Measurements from ENCODE around the gene HSPG2.

HSPG2 gene

DNA sequence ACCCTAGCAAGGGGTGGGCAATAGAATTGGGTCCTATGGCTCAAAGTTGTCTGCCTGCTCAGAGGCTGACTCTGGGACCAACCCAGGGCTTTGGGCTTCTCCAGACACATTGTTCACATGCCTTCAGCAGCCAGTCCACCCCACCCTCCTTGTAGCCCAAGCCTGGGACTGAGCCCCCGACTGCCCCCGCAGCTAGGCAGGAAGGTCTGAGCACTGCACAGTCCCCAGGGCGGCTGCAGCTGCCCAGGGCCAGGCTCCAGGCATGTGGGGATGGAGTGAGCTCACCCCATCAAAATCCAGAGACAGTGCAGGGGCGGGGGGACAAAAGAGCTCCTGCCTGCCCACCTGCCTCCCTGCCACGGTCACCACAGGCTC is 35.6 kb downstream of the HSPG2 start:
- no peak for TF ChIP-seq CTCF (IDR thresholded peaks at IDR 0.05; ENCODE audit: low read depth, low read length)

DNA sequence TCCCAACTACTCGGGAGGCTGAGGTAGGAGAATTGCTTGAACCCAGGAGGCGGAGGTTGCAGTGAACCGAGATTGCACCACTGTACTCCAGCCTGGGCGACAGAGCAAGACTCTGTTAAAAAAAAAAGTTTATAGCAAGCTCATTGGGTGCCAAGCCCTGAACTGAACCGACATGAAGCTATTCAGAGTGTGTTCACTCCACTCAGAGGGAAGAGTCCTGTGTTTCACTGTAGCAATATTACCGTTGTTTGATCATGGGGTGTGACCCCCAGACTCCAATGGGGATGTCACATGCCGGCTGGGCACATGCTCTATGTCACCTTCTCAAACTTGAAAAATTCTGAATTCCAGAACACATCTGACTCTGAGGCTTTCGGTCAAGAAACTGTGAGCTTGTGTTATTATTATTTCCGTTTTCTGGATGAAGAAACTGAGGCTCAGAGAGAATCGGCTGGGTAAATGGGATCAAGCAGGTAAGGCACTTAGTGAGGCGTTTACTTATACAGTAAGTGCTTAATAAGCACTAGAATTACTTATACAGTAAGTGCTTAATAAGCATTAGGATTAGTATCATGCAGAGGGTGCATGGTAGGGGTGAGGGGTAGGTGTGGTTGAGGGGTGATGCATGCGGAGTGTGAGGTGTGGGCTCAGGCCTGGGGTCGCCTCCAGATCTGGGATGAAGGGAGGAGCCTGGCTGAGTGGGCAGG is 36.2 kb downstream of the HSPG2 start:
- no peaks in the 10 kb centered on the region for H3K27me3 ChIP-seq
- H3K36me3 ChIP-seq = no peaks in the 10 kb centered on the region
- H3K9me3 ChIP-seq = no peaks in the 10 kb centered on the region
- H3K4me3 ChIP-seq (ENCODE audit: low read depth, low read length) = no peak overlapping the region
- TF ChIP-seq CTCF (IDR thresholded peaks at IDR 0.05; ENCODE audit: low read depth, low read length) = no peak
- H3K4me1 ChIP-seq = no peaks in the 10 kb centered on the region
- DNase-seq = no peak

More for the DNA sequence above, 35.6 kb downstream of the HSPG2 start:
- Histone ChIP-seq H3K9me3 (no peaks in the 10 kb centered on the region), H3K4me1 (no peaks in the 10 kb centered on the region), H3K36me3 (no peaks in the 10 kb centered on the region), H3K27me3 (no peaks in the 10 kb centered on the region), H3K4me3 (ENCODE audit: low read depth, low read length) (no peak overlapping the region)
- DNase-seq = no peak

GRCh38 chr1:21899987-21900386 is 37.1 kb downstream of the HSPG2 start:
- Histone ChIP-seq H3K9me3 (no peaks in the 10 kb centered on the region), H3K4me3 (ENCODE audit: low read depth, low read length) (no peak overlapping the region), H3K27me3 (no peaks in the 10 kb centered on the region), H3K4me1 (no peaks in the 10 kb centered on the region), H3K36me3 (no peaks in the 10 kb centered on the region)
- no peak for DNase-seq
- no peak for TF ChIP-seq CTCF (IDR thresholded peaks at IDR 0.05; ENCODE audit: low read depth, low read length)

DNA sequence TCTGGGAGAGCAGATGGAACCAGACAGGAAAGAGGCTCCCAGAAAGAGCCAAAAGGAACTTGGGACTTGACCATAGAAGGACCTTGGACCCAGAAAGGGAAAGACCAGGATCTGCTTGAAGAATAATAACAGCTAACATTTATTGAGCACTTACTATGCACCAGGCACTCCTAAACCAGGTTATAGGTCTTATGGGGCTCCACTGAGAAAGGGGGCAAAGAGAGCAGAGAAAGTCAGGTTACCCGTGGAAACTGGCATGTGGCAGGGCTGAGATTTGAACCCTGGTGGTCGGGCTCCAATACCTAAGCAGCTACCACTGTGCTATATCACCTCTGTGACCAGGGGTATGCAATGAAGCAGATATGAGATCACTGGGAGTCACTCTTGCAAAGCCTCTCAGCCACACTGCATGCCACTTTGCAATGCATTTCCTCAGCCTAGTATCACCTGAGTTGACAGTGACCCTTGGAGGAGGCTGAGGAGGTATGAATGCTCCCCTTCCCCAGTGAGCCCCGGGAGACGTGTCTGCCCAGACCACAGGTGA is 37.8 kb downstream of the HSPG2 start:
- Histone ChIP-seq H3K36me3 (no peaks in the 10 kb centered on the region), H3K9me3 (no peaks in the 10 kb centered on the region), H3K4me1 (no peaks in the 10 kb centered on the region), H3K4me3 (ENCODE audit: low read depth, low read length) (no peak overlapping the region), H3K27me3 (no peaks in the 10 kb centered on the region)
- DNase-seq = no peak
- TF ChIP-seq CTCF (IDR thresholded peaks at IDR 0.05; ENCODE audit: low read depth, low read length) = no peak

DNA sequence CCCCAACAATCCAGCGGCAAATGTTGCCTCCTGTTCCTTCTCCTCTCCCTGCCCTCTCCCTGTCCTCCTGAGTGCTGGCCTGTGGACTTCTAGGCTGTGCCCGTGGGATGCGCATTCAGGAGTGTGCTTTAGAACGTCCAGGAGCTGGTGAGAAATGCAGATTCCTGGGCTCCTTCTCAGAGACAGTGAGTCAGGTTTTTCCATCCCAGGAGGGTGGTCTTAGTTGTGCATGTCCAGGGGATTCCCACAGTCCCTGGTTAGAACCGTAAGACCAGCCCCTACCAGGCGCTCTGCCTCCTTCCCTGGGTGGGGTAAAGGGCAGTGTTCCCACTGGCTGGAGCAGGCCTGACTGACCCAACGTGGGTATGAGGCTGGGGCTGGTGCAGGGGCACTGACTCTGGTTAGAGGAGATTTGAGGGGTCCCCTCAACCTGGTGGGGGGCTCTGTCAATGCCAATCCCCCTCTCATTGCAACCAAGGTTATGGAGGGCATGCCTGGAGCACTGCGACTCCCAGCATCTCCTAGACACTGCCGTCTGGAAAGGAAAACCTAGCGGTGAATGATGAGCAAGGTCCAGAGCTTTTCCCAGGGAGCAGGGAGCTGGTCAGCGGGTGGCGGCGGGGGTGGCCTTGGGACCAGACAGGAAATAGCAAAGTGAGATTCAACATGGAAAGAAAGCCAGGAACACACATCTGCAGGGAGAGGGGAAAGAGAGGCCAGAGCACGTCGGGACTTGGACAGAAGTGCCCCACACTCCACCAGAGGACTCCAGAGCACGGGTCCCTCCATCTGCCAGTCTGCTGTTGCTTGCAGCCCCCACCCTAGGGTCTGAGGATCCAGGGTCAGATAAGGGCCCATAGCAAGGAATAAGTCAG is 38.5 kb downstream of the HSPG2 start:
- TF ChIP-seq CTCF (IDR thresholded peaks at IDR 0.05; ENCODE audit: low read depth, low read length) = no peak
- no peak for DNase-seq
- H3K4me1 ChIP-seq = no peaks in the 10 kb centered on the region
- H3K4me3 ChIP-seq (ENCODE audit: low read depth, low read length) = no peak overlapping the region
- no peaks in the 10 kb centered on the region for H3K27me3 ChIP-seq
- no peaks in the 10 kb centered on the region for H3K36me3 ChIP-seq
- H3K9me3 ChIP-seq = no peaks in the 10 kb centered on the region

- Histone ChIP-seq H3K27me3 (no peaks in the 10 kb centered on the region), H3K4me1 (no peaks in the 10 kb centered on the region), H3K4me3 (ENCODE audit: low read depth, low read length) (no peak overlapping the region), H3K36me3 (no peaks in the 10 kb centered on the region), H3K9me3 (no peaks in the 10 kb centered on the region)
- no peak for DNase-seq
- TF ChIP-seq CTCF (IDR thresholded peaks at IDR 0.05; ENCODE audit: low read depth, low read length) = no peak
Measured at GRCh38 chr1:21897844-21898243, 39.3 kb downstream of the HSPG2 start.
